ENCODE results near the gene ATP11A.

DNA sequence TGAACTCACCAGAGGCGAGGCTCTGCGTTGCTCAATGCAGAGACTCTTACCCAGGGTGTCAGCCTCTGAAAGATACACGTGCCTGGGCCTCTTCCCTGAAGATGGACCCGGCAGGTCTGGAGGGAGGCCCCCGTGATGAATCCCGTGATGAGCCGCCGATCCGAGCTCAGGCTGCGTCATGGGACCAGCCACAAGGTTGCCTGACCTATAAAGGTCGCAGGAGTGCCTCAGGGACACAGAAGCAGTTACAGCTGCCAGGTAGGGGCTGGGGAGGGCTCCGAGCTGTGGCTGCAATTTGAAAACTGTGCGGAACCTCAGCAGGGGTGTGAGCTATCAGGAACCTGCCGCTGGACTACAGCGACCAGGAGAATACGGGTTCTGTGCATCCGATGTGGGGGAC is 10.5 kb upstream of the ATP11A start:
- TF ChIP-seq POLR2A (IDR thresholded peaks at IDR 0.05; ENCODE audit: low read depth, low read length) (no peak), EZH2 (IDR thresholded peaks at IDR 0.05; ENCODE audit: borderline replicate concordance, low read depth, low read length, severe bottlenecking) (no peak)
- TF ChIP-seq, protein P1, sequence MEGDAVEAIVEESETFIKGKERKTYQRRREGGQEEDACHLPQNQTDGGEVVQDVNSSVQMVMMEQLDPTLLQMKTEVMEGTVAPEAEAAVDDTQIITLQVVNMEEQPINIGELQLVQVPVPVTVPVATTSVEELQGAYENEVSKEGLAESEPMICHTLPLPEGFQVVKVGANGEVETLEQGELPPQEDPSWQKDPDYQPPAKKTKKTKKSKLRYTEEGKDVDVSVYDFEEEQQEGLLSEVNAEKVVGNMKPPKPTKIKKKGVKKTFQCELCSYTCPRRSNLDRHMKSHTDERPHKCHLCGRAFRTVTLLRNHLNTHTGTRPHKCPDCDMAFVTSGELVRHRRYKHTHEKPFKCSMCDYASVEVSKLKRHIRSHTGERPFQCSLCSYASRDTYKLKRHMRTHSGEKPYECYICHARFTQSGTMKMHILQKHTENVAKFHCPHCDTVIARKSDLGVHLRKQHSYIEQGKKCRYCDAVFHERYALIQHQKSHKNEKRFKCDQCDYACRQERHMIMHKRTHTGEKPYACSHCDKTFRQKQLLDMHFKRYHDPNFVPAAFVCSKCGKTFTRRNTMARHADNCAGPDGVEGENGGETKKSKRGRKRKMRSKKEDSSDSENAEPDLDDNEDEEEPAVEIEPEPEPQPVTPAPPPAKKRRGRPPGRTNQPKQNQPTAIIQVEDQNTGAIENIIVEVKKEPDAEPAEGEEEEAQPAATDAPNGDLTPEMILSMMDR (IDR thresholded peaks at IDR 0.05; ENCODE audit: extremely low read depth in 1 of 2, insufficient read depth in 1 of 2, low read depth in 1 of 2, low read length in 2 of 2): no peak
- TF ChIP-seq, protein P2, sequence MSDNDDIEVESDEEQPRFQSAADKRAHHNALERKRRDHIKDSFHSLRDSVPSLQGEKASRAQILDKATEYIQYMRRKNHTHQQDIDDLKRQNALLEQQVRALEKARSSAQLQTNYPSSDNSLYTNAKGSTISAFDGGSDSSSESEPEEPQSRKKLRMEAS (IDR thresholded peaks at IDR 0.05; ENCODE audit: insufficient read depth, insufficient read length): no peak

All from endothelial cell of umbilical vein (primary cell).